PFSK-1 (cell line): ENCODE measurements around the gene SAMD4B.
A peak's percentile ranks its signal among the peaks of the same experiment; 100 is the strongest.

Source experiments
- FOXP2 ChIP-seq: optimal IDR thresholded peaks from 2 replicates; pipeline ENCODE3; 2011; ENCODE audit warnings: borderline replicate concordance, control low read depth, inconsistent platforms; ENCODE audit not compliant: insufficient read depth; ENCODE audit errors: extremely low read length, extremely low read depth
- POLR2AphosphoS5 ChIP-seq: IDR thresholded peaks from 2 replicates; pipeline ENCODE4 v1.6.1; 2012; ENCODE audit warnings: low read depth, mild to moderate bottlenecking, control low read depth, low read length, moderate library complexity
- REST ChIP-seq, 2 experiments: IDR thresholded peaks; 2 replicates each; pipeline versions ENCODE4 v1.6.1 to v1.8.0; 2011 to 2012; ENCODE audit warnings: low read depth in 2 of 2, low read length in 2 of 2, control low read depth in 1 of 2, inconsistent platforms in 1 of 2, mild to moderate bottlenecking in 1 of 2, moderate library complexity in 1 of 2; ENCODE audit not compliant: insufficient read depth in 1 of 2
- SIN3A ChIP-seq: IDR thresholded peaks from 2 replicates; pipeline ENCODE4 v1.6.1; 2012; ENCODE audit warnings: mild to moderate bottlenecking, low read length, moderate library complexity, borderline replicate concordance; ENCODE audit not compliant: insufficient read depth
- TAF1 ChIP-seq: IDR thresholded peaks from 2 replicates; pipeline ENCODE4 v1.6.1; 2012; ENCODE audit warnings: low read length, control low read depth, borderline replicate concordance; ENCODE audit not compliant: insufficient read depth

Gene SAMD4B

GRCh38 chr19:39411832-39412099, 69.5 kb downstream of the SAMD4B start:
- no peak for TF ChIP-seq TAF1
- no peak for TF ChIP-seq POLR2AphosphoS5
- no peak for TF ChIP-seq REST (IDR thresholded peaks at IDR 0.05; ENCODE audit: insufficient read depth in 1 of 2, low read depth in 2 of 2, low read length in 2 of 2)
- TF ChIP-seq SIN3A = no peak
- TF ChIP-seq FOXP2 = no peak

GRCh38 chr19:39412100-39412866, 70.1 kb downstream of the SAMD4B start, which contains the start of gene PLEKHG2:
Gene PLEKHG2, plus strand, starts transcription at chr19:39412669. Its CDS starts 1,418 bp downstream, at chr19:39414087.
- TF ChIP-seq FOXP2 (peak; percentile 71), SIN3A (no peak), POLR2AphosphoS5 (peak; percentile 33; the same call in 1 of the 2 replicates)

GRCh38 chr19:39412867-39413271, 70.6 kb downstream of the SAMD4B start:
- TF ChIP-seq TAF1 = no peak
- TF ChIP-seq FOXP2 = no peak
- TF ChIP-seq REST (IDR thresholded peaks at IDR 0.05; ENCODE audit: insufficient read depth in 1 of 2, low read depth in 2 of 2, low read length in 2 of 2) = no peak
- TF ChIP-seq SIN3A = no peak; the same call in 1 of the 2 replicates
- no peak; the same call in 1 of the 2 replicates for TF ChIP-seq POLR2AphosphoS5

- no peak for TF ChIP-seq TAF1
- TF ChIP-seq SIN3A = no peak
- TF ChIP-seq REST (IDR thresholded peaks at IDR 0.05; ENCODE audit: insufficient read depth in 1 of 2, low read depth in 2 of 2, low read length in 2 of 2) = no peak
- no peak for TF ChIP-seq FOXP2
- no peak for TF ChIP-seq POLR2AphosphoS5
Measured at GRCh38 chr19:39413272-39413910, 71.2 kb downstream of the SAMD4B start.

- TF ChIP-seq REST (IDR thresholded peaks at IDR 0.05; ENCODE audit: insufficient read depth in 1 of 2, low read depth in 2 of 2, low read length in 2 of 2) (no peak), SIN3A (no peak)
Measured at GRCh38 chr19:39413911-39414608, 71.8 kb downstream of the SAMD4B start.
